H9 (cell line): ENCODE results near the gene THAP11. TPM values are rescaled to one million over a fixed set of nuclear protein-coding genes. Genes with fewer than 3 reads are reported as not detected.

Experiments used
- DNase-seq: peaks from one replicate; pipeline ENCODE4 v3.0.0-alpha.2; 2017
- H2AFZ ChIP-seq: one replicate; pipeline ENCODE4 v1.6.1; 2013; ENCODE audit warnings: mild to moderate bottlenecking, low read length, control low read depth, moderate library complexity
- H2AK5ac ChIP-seq: 2 replicates; pipeline ENCODE4 v1.6.1; 2013; ENCODE audit warnings: low read length, control low read depth, mixed read lengths; ENCODE audit not compliant: insufficient read length
- H2BK120ac ChIP-seq: one replicate; pipeline ENCODE4 v1.6.1; 2013; ENCODE audit warnings: low read depth, mild to moderate bottlenecking, low read length, control low read depth, inconsistent platforms; ENCODE audit not compliant: poor library complexity, severe bottlenecking
- H2BK12ac ChIP-seq: 2 replicates; pipeline ENCODE4 v1.6.1; 2013; ENCODE audit warnings: low read length, control low read depth, mixed read lengths, low read depth; ENCODE audit not compliant: insufficient read length
- H2BK15ac ChIP-seq: 2 replicates; pipeline ENCODE4 v1.6.1; 2013; ENCODE audit warnings: low read depth, low read length, control low read depth
- H2BK20ac ChIP-seq: one replicate; pipeline ENCODE4 v1.6.1; 2013; ENCODE audit warnings: low read depth, mild to moderate bottlenecking, low read length, control low read depth, inconsistent platforms; ENCODE audit not compliant: poor library complexity, severe bottlenecking
- H2BK5ac ChIP-seq: 2 replicates; pipeline ENCODE4 v1.6.1; 2013; ENCODE audit warnings: low read length, control low read depth, mixed read lengths; ENCODE audit not compliant: insufficient read length
- H3K14ac ChIP-seq: 2 replicates; pipeline ENCODE4 v1.6.1; 2013; ENCODE audit warnings: low read length, control low read depth; ENCODE audit not compliant: insufficient read depth
- H3K18ac ChIP-seq: 2 replicates; pipeline ENCODE4 v1.6.1; 2013; ENCODE audit warnings: low read depth, mild to moderate bottlenecking, mixed read lengths, low read length, control low read depth; ENCODE audit not compliant: insufficient read length
- H3K23ac ChIP-seq: 2 replicates; pipeline ENCODE4 v1.6.1; 2013; ENCODE audit warnings: low read length, control low read depth, mixed read lengths, low read depth; ENCODE audit not compliant: insufficient read length
- H3K23me2 ChIP-seq: 2 replicates; pipeline ENCODE4 v1.6.1; 2013; ENCODE audit warnings: low read depth, mild to moderate bottlenecking, mixed read lengths, low read length, control low read depth; ENCODE audit not compliant: insufficient read length, poor library complexity, severe bottlenecking
- H3K27ac ChIP-seq: 2 replicates; pipeline ENCODE4 v1.5.1; 2013; ENCODE audit warnings: low read length, control low read depth, mixed read lengths, low read depth; ENCODE audit not compliant: insufficient read length
- H3K27me3 ChIP-seq: 2 replicates; pipeline ENCODE4 v1.6.1; 2013; ENCODE audit warnings: low read length, control low read depth, inconsistent platforms; ENCODE audit not compliant: insufficient read depth
- H3K4ac ChIP-seq: 2 replicates; pipeline ENCODE4 v1.6.1; 2013; ENCODE audit warnings: low read depth, mild to moderate bottlenecking, control low read depth, inconsistent platforms, low read length, moderate library complexity
- H3K4me1 ChIP-seq: 2 replicates; pipeline ENCODE4 v1.6.1; 2013; ENCODE audit warnings: low read length, control low read depth, inconsistent platforms; ENCODE audit not compliant: insufficient read depth
- H3K4me2 ChIP-seq: 2 replicates; pipeline ENCODE4 v1.6.1; 2013; ENCODE audit warnings: low read length, control low read depth, mixed read lengths; ENCODE audit not compliant: insufficient read length, insufficient read depth
- H3K56ac ChIP-seq: 2 replicates; pipeline ENCODE4 v1.6.1; 2013; ENCODE audit warnings: low read depth, mild to moderate bottlenecking, mixed read lengths, low read length, control low read depth; ENCODE audit not compliant: insufficient read length
- H3K79me1 ChIP-seq: 2 replicates; pipeline ENCODE4 v1.6.1; 2013; ENCODE audit warnings: low read depth, mild to moderate bottlenecking, moderate library complexity, low read length, control low read depth, inconsistent platforms; ENCODE audit not compliant: insufficient read depth, poor library complexity, severe bottlenecking
- H3K79me2 ChIP-seq: 2 replicates; pipeline ENCODE4 v1.6.1; 2013; ENCODE audit warnings: low read length, control low read depth, inconsistent platforms; ENCODE audit not compliant: insufficient read depth
- H3K9ac ChIP-seq: 2 replicates; pipeline ENCODE4 v1.6.1; 2013; ENCODE audit warnings: low read length, control low read depth, mixed read lengths; ENCODE audit not compliant: insufficient read length; ENCODE audit errors: extremely low read depth
- H3K9me3 ChIP-seq: one replicate; pipeline ENCODE4 v1.6.1; 2013; ENCODE audit warnings: low read depth, low read length, inconsistent platforms; ENCODE audit not compliant: control insufficient read depth
- H3T11ph ChIP-seq: one replicate; pipeline ENCODE4 v1.6.1; 2013; ENCODE audit warnings: mild to moderate bottlenecking, low read length, control low read depth, inconsistent platforms
- H4K20me1 ChIP-seq: one replicate; pipeline ENCODE4 v1.6.1; 2013; ENCODE audit not compliant: control insufficient read depth, insufficient read length, insufficient read depth
- H4K5ac ChIP-seq: 2 replicates; pipeline ENCODE4 v1.6.1; 2013; ENCODE audit warnings: low read depth, mild to moderate bottlenecking, mixed read lengths, low read length, control low read depth; ENCODE audit not compliant: insufficient read length
- H4K8ac ChIP-seq: replicated peaks from 2 replicates; pipeline ENCODE4 v1.6.1; 2013; ENCODE audit warnings: low read length, control low read depth, mixed read lengths, low read depth; ENCODE audit not compliant: insufficient read length
- H4K91ac ChIP-seq: 2 replicates; pipeline ENCODE4 v1.6.1; 2013; ENCODE audit warnings: low read depth, mild to moderate bottlenecking, moderate library complexity, mixed read lengths, low read length, control low read depth; ENCODE audit not compliant: insufficient read length
- H3K27ac Mint-ChIP-seq, 3 experiments: 2 replicates in 2 of 3; 3 replicates in 1 of 3; pipeline ENCODE4 v1.8.0; 2020 to 2021; ENCODE audit warnings: mixed read lengths in 3 of 3, mild to moderate bottlenecking in 1 of 3, moderate library complexity in 1 of 3
- H3K27me3 Mint-ChIP-seq: 2 replicates; pipeline ENCODE4 v1.8.0; 2021; ENCODE audit warnings: low read depth, mild to moderate bottlenecking, moderate library complexity, mixed read lengths
- H3K36me3 Mint-ChIP-seq, 3 experiments: 2 replicates in 2 of 3; 3 replicates in 1 of 3; pipeline ENCODE4 v1.8.0; 2020 to 2021; ENCODE audit warnings: low read depth in 3 of 3, mixed read lengths in 3 of 3; ENCODE audit not compliant: insufficient read depth in 1 of 3
- H3K4me1 Mint-ChIP-seq, 2 experiments: 2 replicates each; pipeline ENCODE4 v1.8.0; 2020; ENCODE audit warnings: mixed read lengths in 2 of 2
- H3K4me3 Mint-ChIP-seq, 2 experiments: 2 replicates in 1 of 2; 3 replicates in 1 of 2; pipeline ENCODE4 v1.8.0; 2020 to 2021; ENCODE audit warnings: mild to moderate bottlenecking in 2 of 2, mixed read lengths in 2 of 2, moderate library complexity in 1 of 2
- H3K9me3 Mint-ChIP-seq, 2 experiments: 2 replicates in 1 of 2; 3 replicates in 1 of 2; pipeline ENCODE4 v1.8.0; 2020; ENCODE audit warnings: mild to moderate bottlenecking in 2 of 2, mixed read lengths in 2 of 2, moderate library complexity in 1 of 2
- CTCF ChIP-seq: fragments of 200-600 bp; sonication (generic); conservative IDR thresholded peaks from 3 replicates; pipeline ENCODE4 v1.8.0; 2021; ENCODE audit warnings: antibody characterized with exemption, mild to moderate bottlenecking
- WGBS: extraction: QIAGEN DNeasy Blood & Tissue Kit; methylation state at CpG from one replicate; pipeline ENCODE4 v1.1.7; 2013; ENCODE audit warnings: missing lambda C conversion rate, low lambda C conversion rate, mixed read lengths; ENCODE audit not compliant: insufficient read length; ENCODE audit errors: extremely low coverage; 5-methylcytosine and 5-hydroxymethylcytosine counted together
- total RNA-seq: library from RNA; stranded (reverse); gene quantifications from 2 replicates; pipeline ENCODE4 v1.2.1, GENCODE V29; 2021

The THAP11 gene
- total RNA-seq, 1 experiment from 2014 or later: 48.9 TPM

GRCh38 chr16:67885545-67885944 is 43.4 kb downstream of the THAP11 start:
- Histone ChIP-seq H4K91ac (no peak overlapping the region), H3K9ac (no peak overlapping the region), H3K56ac (no peak overlapping the region), H3K18ac (no peak overlapping the region), H3K27me3 (no peaks in the 10 kb centered on the region), H4K8ac (no peak overlapping the region), H3K4me1 (no peaks in the 10 kb centered on the region), H3T11ph (no peak overlapping the region), H3K4ac (no peak overlapping the region), H2BK5ac (no peak overlapping the region), H3K14ac (no peak overlapping the region), H3K79me2 (no peaks in the 10 kb centered on the region), H3K23me2 (no peaks in the 10 kb centered on the region), H4K5ac (no peak overlapping the region), H2AK5ac (no peak overlapping the region), H2BK120ac (no peak overlapping the region), H2AFZ (no peak overlapping the region), H3K23ac (no peak overlapping the region), H2BK15ac (no peak overlapping the region), H2BK12ac (no peak overlapping the region), H3K27ac (no peak overlapping the region), H4K20me1 (no peaks in the 10 kb centered on the region), H2BK20ac (no peak overlapping the region), H3K79me1 (no peaks in the 10 kb centered on the region), H3K9me3 (no peaks in the 10 kb centered on the region), H3K4me2 (no peak overlapping the region)
- H3K27me3 Mint-ChIP-seq: no peaks in the 10 kb centered on the region; the same call in none of the 2 replicates
- WGBS: no CpG with 5 or more reads among the region's 12 CpGs
- no peak for DNase-seq
- TF ChIP-seq CTCF: no peak
- peaks cover 13 to 28% of the 10 kb centered on the region in 2 experiments for H3K4me1 Mint-ChIP-seq
- peak overlapping the region in 1 of 3 experiments; percentile 31; a peak in 1 of 7 replicates for H3K27ac Mint-ChIP-seq
- H3K9me3 Mint-ChIP-seq: no peaks in the 10 kb centered on the region
- H3K36me3 Mint-ChIP-seq: peaks cover 12 to 34% (median 33%) of the 10 kb centered on the region in 3 experiments
- peak overlapping the region in 1 of 2 experiments; percentile 68; a peak in 2 of 5 replicates for H3K4me3 Mint-ChIP-seq
